CD14-positive monocyte (primary cell): Measurements from ENCODE around the gene BMS1. TPM values are rescaled to one million over a fixed set of nuclear protein-coding genes. Genes with fewer than 3 reads are reported as not detected.

Source experiments
- DNase-seq, 3 donors: peaks; one replicate each; pipeline ENCODE4 v3.0.0-alpha.2; 2011 to 2022
- H2AFZ ChIP-seq: 2 replicates; pipeline ENCODE4 v1.6.0; 2012; ENCODE audit warnings: mild to moderate bottlenecking, low read depth, low read length, inconsistent platforms; ENCODE audit not compliant: insufficient read depth, poor library complexity, severe bottlenecking
- H3K27ac ChIP-seq, 2 donors: 1 replicate in 1 of 2; 2 replicates in 1 of 2; pipeline ENCODE4 v1.5.1; 2012 to 2013; ENCODE audit warnings: low read length in 2 of 2, control low read depth in 1 of 2, inconsistent platforms in 1 of 2, low read depth in 1 of 2, mild to moderate bottlenecking in 1 of 2
- H3K27me3 ChIP-seq, 2 donors: one replicate each; pipeline versions ENCODE4 v1.6.0 to v1.6.1; 2011 to 2013; ENCODE audit warnings: low read length in 2 of 2; ENCODE audit not compliant: control insufficient read depth in 2 of 2, insufficient read depth in 2 of 2
- H3K36me3 ChIP-seq, 2 donors: replicated peaks in 1 of 2; 1 replicate in 1 of 2; 2 replicates in 1 of 2; pipeline versions ENCODE4 v1.5.1 to v1.6.1; 2012 to 2013; ENCODE audit warnings: low read length in 2 of 2, control low read depth in 1 of 2, inconsistent platforms in 1 of 2, mild to moderate bottlenecking in 1 of 2; ENCODE audit not compliant: insufficient read depth in 2 of 2, control insufficient read depth in 1 of 2
- H3K4me1 ChIP-seq, 2 donors: 1 replicate in 1 of 2; 2 replicates in 1 of 2; pipeline versions ENCODE4 v1.5.1 to v1.6.1; 2012 to 2013; ENCODE audit warnings: low read length in 2 of 2, control low read depth in 1 of 2, inconsistent platforms in 1 of 2, mild to moderate bottlenecking in 1 of 2, moderate library complexity in 1 of 2; ENCODE audit not compliant: insufficient read depth in 2 of 2, control insufficient read depth in 1 of 2
- H3K4me2 ChIP-seq: replicated peaks from 2 replicates; pipeline ENCODE3; 2012; ENCODE audit warnings: low read length, moderate library complexity, mild to moderate bottlenecking; ENCODE audit not compliant: poor library complexity, severe bottlenecking; ENCODE audit errors: extremely low read depth
- H3K4me3 ChIP-seq, 3 experiments: fragments of 200-600 bp in 1 of 3; sonication (generic) in 1 of 3; replicated peaks in 1 of 3; 1 replicate in 2 of 3; 2 replicates in 1 of 3; pipeline ENCODE4 v1.5.1; 2011 to 2013; ENCODE audit warnings: low read length in 3 of 3, mild to moderate bottlenecking in 3 of 3, control low read depth in 2 of 3, low read depth in 2 of 3, inconsistent platforms in 1 of 3, moderate library complexity in 1 of 3
- H3K79me2 ChIP-seq: 2 replicates; pipeline ENCODE4 v1.6.0; 2012; ENCODE audit warnings: mild to moderate bottlenecking, control low read depth, inconsistent platforms, low read length, moderate library complexity; ENCODE audit not compliant: insufficient read depth
- H3K9ac ChIP-seq: 2 replicates; pipeline ENCODE4 v1.6.0; 2017; ENCODE audit warnings: low read length, mild to moderate bottlenecking; ENCODE audit not compliant: insufficient read depth, poor library complexity, severe bottlenecking
- H3K9me3 ChIP-seq, 2 donors: replicated peaks in 1 of 2; 1 replicate in 1 of 2; 2 replicates in 1 of 2; pipeline versions ENCODE4 v1.5.1 to v1.6.1; 2012 to 2013; ENCODE audit warnings: low read length in 2 of 2, control low read depth in 1 of 2; ENCODE audit not compliant: control insufficient read depth in 1 of 2, insufficient read depth in 1 of 2
- H4K20me1 ChIP-seq: 2 replicates; pipeline ENCODE4 v1.6.0; 2012; ENCODE audit warnings: mild to moderate bottlenecking, low read length, control low read depth, moderate library complexity; ENCODE audit not compliant: insufficient read depth
- H3K27ac Mint-ChIP-seq, 7 donors: one replicate each; pipeline ENCODE4 v1.8.0; 2020; ENCODE audit warnings: mild to moderate bottlenecking in 7 of 7, mixed read lengths in 7 of 7, moderate library complexity in 6 of 7, inconsistent platforms in 2 of 7
- H3K27me3 Mint-ChIP-seq, 3 donors: one replicate each; pipeline ENCODE4 v1.8.0; 2021 to 2022; ENCODE audit warnings: low read depth in 3 of 3, mild to moderate bottlenecking in 3 of 3, mixed read lengths in 3 of 3, moderate library complexity in 3 of 3, inconsistent platforms in 1 of 3
- H3K36me3 Mint-ChIP-seq, 2 donors: one replicate each; pipeline ENCODE4 v1.8.0; 2020; ENCODE audit warnings: mixed read lengths in 2 of 2, inconsistent platforms in 1 of 2, mild to moderate bottlenecking in 1 of 2
- H3K4me1 Mint-ChIP-seq: one replicate; pipeline ENCODE4 v1.8.0; 2020; ENCODE audit warnings: mild to moderate bottlenecking, mixed read lengths
- H3K4me3 Mint-ChIP-seq, 2 donors: one replicate each; pipeline ENCODE4 v1.8.0; 2020; ENCODE audit warnings: mild to moderate bottlenecking in 2 of 2, mixed read lengths in 2 of 2, moderate library complexity in 1 of 2
- H3K9me3 Mint-ChIP-seq, 7 donors: one replicate each; pipeline ENCODE4 v1.8.0; 2020 to 2022; ENCODE audit warnings: mixed read lengths in 7 of 7, mild to moderate bottlenecking in 6 of 7, moderate library complexity in 6 of 7, inconsistent platforms in 2 of 7
- whole genome bisulfite sequencing: methylation state at CpG from one replicate; pipeline ENCODE4 v1.1.5; 2013; ENCODE audit warnings: missing lambda C conversion rate; ENCODE audit not compliant: insufficient coverage; 5-methylcytosine and 5-hydroxymethylcytosine counted together
- intact Hi-C, 2 donors: fragments of 100-400 bp; cut with micrococcal nuclease; formaldehyde crosslinking; loops; one replicate each; pipeline versions ENCODE4 v1.15.0 to v1.15.1; 2023
- polyA plus RNA-seq, 3 donors: library from polyadenylated mRNA; depleted of rRNA in 1 of 3; unstranded in 2 of 3; stranded (reverse) in 1 of 3; fragments of 300-500 nt in 2 of 3; fragments of >200 nt in 1 of 3; fragmentation: Illumina TruSeq in 2 of 3; gene quantifications; 1 replicate in 2 of 3; 2 replicates in 1 of 3; pipeline ENCODE4 v1.2.3, GENCODE V29; 2012 to 2021
- TF ChIP-seq, protein P1 (sequence below): fragments of 200-600 bp; IDR thresholded peaks from one replicate; pipeline ENCODE4 v1.8.0; 2022; ENCODE audit warnings: antibody characterized with exemption, mild to moderate bottlenecking

BMS1 gene
- polyA plus RNA-seq, 3 donors: 2.4 to 4.6 (median 2.9) TPM

DNA sequence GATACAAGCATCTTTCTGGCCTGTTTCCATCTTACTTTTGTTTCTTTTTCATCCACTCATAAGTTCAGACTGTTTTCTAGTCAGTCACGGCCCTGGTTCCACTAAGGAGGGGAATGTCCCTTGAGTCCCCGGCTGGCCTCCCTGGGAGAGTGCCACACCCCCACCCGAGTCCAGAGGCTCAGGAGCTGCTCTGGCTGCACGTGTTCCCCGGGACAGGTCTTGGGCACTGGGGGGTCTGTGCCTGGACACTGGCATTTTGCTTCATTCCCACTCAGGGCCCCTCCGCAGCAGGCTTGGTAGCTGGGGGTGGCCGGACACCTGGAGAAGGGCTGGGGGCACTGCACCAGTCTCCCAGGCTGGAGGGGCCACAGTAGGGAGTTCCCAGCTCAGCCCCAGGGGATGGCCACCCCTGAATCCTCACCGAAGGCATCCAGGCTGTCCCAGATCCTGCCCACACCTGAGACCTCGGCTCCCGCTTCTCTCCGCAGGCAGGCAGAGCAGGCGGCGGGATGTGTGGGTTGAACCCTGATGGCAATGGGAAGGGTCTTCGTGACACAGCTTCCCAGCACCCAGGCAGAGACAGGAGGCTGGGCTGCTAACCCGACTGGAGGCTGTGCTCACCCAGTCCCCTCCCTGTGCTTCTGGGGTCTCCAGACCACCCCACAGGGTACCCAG is 92.3 kb downstream of the BMS1 start:
- Histone ChIP-seq H3K4me3 (no peak overlapping the region), H3K9ac (no peak overlapping the region), H2AFZ (no peak overlapping the region), H3K9me3 (no peaks in the 10 kb centered on the region), H3K4me2 (no peak overlapping the region), H3K27me3 (no peaks in the 10 kb centered on the region), H3K36me3 (no peaks in the 10 kb centered on the region), H3K79me2 (no peaks in the 10 kb centered on the region), H3K4me1 (peaks cover 0 to 3% of the 10 kb centered on the region in 2 donors), H3K27ac (no peak overlapping the region), H4K20me1 (no peaks in the 10 kb centered on the region)
- no peak overlapping the region for H3K27ac Mint-ChIP-seq
- no peak overlapping the region for H3K4me3 Mint-ChIP-seq
- peaks cover 2 to 6% (median 3%) of the 10 kb centered on the region in 3 donors for H3K27me3 Mint-ChIP-seq
- DNase-seq: no peak
- H3K9me3 Mint-ChIP-seq: peaks cover 0 to 3% (median under 1%) of the 10 kb centered on the region in 7 donors
- peaks cover 5% of the 10 kb centered on the region for H3K4me1 Mint-ChIP-seq
- TF ChIP-seq, protein P1, sequence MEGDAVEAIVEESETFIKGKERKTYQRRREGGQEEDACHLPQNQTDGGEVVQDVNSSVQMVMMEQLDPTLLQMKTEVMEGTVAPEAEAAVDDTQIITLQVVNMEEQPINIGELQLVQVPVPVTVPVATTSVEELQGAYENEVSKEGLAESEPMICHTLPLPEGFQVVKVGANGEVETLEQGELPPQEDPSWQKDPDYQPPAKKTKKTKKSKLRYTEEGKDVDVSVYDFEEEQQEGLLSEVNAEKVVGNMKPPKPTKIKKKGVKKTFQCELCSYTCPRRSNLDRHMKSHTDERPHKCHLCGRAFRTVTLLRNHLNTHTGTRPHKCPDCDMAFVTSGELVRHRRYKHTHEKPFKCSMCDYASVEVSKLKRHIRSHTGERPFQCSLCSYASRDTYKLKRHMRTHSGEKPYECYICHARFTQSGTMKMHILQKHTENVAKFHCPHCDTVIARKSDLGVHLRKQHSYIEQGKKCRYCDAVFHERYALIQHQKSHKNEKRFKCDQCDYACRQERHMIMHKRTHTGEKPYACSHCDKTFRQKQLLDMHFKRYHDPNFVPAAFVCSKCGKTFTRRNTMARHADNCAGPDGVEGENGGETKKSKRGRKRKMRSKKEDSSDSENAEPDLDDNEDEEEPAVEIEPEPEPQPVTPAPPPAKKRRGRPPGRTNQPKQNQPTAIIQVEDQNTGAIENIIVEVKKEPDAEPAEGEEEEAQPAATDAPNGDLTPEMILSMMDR: no peak
- intact Hi-C loops: no loop called here
- no peaks in the 10 kb centered on the region for H3K36me3 Mint-ChIP-seq
- 95% methylated on average over 12 of the region's 15 CpGs for WGBS

DNA sequence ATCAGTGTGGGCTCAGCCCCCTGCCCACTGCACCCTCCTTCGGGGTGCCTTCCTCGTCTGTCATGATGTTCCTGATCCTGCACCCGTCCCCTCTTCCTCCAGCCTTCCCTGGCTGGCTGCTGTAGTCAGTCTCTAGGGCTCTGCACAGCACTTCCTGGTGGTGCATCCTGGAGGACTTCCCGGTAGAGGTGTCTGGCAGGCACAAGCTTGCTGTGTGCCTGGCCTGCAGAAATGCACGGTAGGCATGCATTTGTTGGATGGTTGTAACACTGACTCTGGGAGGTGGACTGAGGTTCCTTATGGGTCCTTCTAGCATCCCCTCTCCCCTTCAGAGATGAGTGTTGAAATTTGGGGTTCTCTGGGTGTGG is 92.8 kb downstream of the BMS1 start:
- no peak overlapping the region for H2AFZ ChIP-seq
- H3K9ac ChIP-seq: no peak overlapping the region
- no peak overlapping the region for H3K27ac ChIP-seq
- no peak for DNase-seq
- peaks cover 5% of the 10 kb centered on the region for H3K4me1 Mint-ChIP-seq
- peaks cover 2 to 9% (median 3%) of the 10 kb centered on the region in 3 donors for H3K27me3 Mint-ChIP-seq
- no peak overlapping the region for H3K4me3 Mint-ChIP-seq
- intact Hi-C loops: no loop called here
- peaks cover 0 to 5% (median 3%) of the 10 kb centered on the region in 7 donors for H3K9me3 Mint-ChIP-seq
- no peaks in the 10 kb centered on the region for H3K36me3 Mint-ChIP-seq
- H3K27me3 ChIP-seq: no peaks in the 10 kb centered on the region
- TF ChIP-seq, protein P1: no peak
- H3K36me3 ChIP-seq: no peaks in the 10 kb centered on the region
- WGBS: 64% methylated on average over 4 of the region's 5 CpGs
- peak overlapping the region in 1 of 7 donors; percentile 19 for H3K27ac Mint-ChIP-seq
- H3K79me2 ChIP-seq: no peaks in the 10 kb centered on the region
- no peaks in the 10 kb centered on the region for H4K20me1 ChIP-seq
- no peak overlapping the region for H3K4me3 ChIP-seq
- H3K4me1 ChIP-seq: peaks cover 0 to 3% of the 10 kb centered on the region in 2 donors
- H3K9me3 ChIP-seq: peaks cover 0 to under 1% of the 10 kb centered on the region in 2 donors
- H3K4me2 ChIP-seq: no peak overlapping the region
